Medulla oblongata (tissue), 1 donor: Measurements from ENCODE around the gene WDR5B.
"Not testable (repeated sequence)": the region's sequence is repeated elsewhere in the genome, so short reads cannot be mapped to it uniquely, and the experiment has no call there.

Source experiments
- DNase-seq: peaks from one replicate; pipeline ENCODE4 v3.0.0-alpha.2; 2015; ENCODE audit errors: extremely low spot score

WDR5B gene

DNA sequence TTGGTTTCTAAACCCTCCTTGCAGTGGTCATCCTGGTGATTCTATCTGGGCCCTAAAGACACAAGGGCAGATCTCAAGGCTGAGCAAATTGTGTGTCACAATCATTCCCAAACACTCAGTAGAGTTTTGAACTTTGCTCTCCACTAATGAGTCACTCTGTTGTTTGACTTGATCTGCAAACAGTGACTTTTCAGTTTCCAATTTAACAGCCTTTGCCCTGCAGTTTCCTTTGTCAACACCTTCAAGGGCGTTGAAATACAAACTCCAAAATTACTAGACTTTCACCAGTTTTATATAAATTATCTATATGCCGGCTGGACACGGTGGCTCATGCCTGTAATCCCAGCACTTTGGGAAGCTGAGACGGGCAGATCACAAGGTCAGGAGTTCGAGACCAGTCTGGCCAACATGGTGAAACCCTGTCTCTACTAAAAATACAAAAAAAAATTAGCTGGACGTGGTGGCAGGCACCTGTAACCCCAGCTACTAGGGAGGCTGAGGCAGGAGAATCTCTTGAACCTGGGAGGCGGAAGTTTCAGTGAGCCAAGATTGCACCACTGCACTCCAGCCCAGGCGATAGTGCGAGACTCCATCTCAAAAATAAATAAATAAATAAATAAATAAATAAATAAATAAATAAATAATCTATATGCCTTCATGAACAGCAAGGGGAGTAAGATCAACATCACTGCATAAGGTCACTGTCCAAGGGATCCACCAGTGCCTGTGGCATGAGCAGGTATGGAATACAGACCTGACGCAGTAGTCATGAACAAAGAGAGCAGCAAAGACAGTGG, 50.1 kb downstream of the WDR5B start:
- not testable (repeated sequence) for DNase-seq

DNA sequence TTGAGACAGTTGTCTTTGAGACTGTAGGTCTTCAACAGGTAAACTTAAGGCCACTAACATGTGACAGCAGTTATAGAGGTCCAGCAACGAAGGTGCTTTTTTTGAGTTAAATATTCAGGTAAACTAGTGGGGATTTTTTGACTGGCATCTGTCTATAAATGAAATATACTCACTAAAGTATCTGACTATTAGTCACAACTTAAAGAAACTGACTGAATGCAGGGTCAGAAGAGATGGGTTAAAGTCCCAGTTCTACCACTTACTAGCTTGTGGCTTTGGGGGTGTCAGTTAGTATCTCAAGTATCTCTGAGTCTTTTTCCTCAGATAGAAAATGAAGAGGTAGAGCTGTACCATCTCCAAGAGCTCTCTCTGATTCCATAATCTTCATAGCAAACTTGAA, 50.8 kb downstream of the WDR5B start:
- no peak for DNase-seq

DNA sequence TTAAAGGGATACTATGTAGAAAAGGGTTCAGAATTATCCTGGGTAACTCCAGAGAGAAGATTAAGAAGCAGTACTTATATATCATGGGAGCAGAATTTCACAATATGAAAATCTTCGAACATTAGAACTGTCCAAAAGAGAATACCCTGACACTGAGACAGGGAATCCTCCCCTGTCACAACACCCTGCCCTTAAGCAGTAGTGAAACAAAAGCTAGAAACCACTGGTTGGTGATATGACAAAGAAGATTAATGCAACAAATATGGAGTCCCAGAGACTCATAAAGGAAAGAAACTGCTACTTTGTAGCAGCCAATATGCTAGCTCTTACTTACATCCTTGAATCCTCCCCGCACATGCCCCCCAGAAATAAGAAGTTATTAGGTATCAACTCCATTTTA, 51.4 kb downstream of the WDR5B start:
- DNase-seq, result no peak
